ENCODE results near the gene ICAM1.

Gene ICAM1

DNA sequence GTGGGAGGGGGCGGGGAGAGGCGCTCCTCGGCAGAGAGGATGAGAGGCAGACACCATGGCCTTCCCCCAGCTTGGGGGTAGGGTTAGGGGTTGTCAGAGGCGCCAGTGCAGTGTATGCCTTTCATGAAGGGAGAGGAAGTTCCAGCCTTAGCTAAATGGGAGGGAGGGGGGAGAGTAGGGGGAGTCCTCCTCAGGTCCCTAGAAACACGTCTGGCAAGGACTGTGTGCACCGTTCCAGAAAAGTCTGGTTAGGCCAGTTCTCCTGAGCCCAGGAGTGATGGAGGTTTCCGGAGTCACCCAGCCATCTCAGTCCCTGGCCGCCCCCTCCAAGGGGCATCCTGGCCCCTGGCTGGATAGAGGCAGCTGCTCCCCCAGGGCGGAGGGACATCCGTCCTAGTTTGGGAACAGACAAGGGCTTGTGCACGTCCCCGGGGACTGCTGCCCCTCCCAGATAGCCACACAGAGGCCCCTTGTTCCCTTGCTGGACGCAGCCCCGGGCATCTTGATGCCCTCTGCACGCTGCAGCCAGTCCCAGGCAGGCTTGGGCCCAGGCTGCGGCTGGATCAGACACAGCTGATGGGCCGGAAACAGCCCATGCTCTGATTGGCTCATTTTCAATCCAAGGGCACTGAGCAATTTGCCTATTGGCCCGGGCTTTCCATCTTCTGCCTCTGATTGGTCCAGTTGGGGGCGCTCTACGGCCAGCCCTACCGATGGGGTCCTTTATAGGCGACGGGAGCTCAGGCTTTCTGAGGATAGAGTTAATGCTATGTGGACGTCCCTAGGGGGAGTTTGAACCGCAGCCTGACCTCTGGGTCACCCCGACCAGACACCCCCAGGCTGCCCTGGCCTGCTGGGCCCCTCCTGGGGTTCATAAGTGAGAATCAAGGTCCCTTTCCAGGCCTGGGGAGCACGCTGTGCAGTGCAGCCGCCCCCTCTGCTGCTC is 43.6 kb upstream of the ICAM1 start:
- TF ChIP-seq, protein P1, sequence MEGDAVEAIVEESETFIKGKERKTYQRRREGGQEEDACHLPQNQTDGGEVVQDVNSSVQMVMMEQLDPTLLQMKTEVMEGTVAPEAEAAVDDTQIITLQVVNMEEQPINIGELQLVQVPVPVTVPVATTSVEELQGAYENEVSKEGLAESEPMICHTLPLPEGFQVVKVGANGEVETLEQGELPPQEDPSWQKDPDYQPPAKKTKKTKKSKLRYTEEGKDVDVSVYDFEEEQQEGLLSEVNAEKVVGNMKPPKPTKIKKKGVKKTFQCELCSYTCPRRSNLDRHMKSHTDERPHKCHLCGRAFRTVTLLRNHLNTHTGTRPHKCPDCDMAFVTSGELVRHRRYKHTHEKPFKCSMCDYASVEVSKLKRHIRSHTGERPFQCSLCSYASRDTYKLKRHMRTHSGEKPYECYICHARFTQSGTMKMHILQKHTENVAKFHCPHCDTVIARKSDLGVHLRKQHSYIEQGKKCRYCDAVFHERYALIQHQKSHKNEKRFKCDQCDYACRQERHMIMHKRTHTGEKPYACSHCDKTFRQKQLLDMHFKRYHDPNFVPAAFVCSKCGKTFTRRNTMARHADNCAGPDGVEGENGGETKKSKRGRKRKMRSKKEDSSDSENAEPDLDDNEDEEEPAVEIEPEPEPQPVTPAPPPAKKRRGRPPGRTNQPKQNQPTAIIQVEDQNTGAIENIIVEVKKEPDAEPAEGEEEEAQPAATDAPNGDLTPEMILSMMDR (IDR thresholded peaks at IDR 0.05): no peak

DNA sequence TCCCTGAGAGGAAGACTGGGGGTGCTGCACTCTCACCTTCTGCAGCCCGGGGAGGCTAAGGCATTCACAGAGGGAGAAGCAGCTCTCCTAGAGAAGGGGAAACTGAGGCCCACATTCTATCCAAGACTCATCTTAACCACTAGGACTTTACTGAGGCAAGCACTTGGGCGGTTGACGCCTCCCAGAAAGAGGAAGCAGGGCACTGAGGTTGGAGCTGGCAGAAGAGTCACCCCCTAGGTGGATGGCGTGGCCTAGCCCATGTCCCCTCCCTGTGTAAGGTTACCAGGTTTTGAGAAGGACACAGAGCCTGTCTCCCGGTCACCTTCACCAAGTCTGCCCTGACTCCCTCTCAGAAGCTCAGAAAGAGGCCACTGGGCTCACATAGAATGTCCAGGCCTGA is 42.5 kb upstream of the ICAM1 start:
- TF ChIP-seq, protein P1 (IDR thresholded peaks at IDR 0.05): no peak

- TF ChIP-seq, protein P1 (IDR thresholded peaks at IDR 0.05): peak; percentile 31; the same call in 1 of the 2 replicates
Measured at GRCh38 chr19:10228920-10229319, 42.0 kb upstream of the ICAM1 start.

GRCh38 chr19:10230173-10230860 is 40.6 kb upstream of the ICAM1 start:
- TF ChIP-seq, protein P1 (IDR thresholded peaks at IDR 0.05): no peak

DNA sequence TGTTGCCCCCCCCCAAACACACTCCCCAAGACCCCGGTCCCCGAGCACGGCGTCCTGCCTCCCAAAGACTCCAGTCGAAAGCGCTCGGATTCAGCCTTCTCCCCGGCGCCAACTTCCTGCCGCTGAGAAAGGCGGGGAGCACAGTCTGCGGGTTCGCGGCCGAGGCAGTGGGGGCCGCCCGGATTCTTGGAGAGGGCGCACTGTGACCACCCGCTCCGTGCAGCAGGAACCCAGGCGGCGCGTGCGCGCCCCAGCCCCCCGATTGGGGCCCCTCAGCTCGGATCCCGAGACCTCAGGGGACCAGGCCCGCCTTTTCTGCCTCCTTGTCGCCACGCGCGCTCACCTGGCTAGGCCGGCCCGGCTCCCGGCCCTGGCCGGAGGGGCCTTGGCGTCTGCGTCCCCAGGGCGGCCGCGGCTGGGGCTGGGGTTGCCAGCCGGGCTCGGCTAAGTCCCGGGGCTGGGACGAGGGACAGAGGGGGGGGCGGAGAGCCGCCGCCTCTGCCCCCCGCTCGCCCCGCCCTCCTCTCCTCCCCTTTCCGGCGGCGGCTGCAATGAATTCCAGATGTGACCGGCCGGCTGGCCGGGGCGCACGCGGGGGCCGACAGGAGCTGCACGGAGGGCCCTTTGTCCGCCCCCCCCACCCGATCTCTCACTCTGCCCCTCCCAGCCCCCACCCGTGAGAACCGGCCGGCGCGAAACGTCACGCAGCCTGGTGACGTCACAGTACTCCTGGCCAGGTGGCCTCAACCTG is 39.9 kb upstream of the ICAM1 start, which contains the start of gene S1PR2:
TSS of gene S1PR2 (minus strand) at position 471 of the 751 bp plus-strand sequence. CDS start 6,426 bp downstream, outside the sequence.
- TF ChIP-seq, protein P1 (IDR thresholded peaks at IDR 0.05): no peak

GRCh38 chr19:10231612-10232228 is 39.2 kb upstream of the ICAM1 start:
- TF ChIP-seq, protein P1 (IDR thresholded peaks at IDR 0.05): no peak

DNA sequence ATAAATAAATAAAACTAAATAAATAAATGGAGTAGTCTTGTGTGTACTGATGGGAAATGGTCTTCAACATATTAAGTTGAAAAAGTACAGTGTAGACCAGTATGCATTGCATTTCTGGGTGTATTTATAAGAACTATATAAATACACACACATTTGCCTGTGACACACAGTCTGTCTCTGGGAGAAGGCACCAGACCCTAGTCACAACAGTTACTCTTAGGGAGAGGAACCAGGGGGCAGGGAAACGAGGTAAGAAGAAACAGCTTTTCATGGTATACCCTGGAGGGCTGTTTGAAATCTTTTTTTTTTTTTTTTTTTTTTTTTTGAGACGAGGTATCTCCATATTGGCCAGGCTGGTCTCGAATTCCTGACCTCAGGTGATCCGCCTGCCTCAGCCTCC is 37.0 kb upstream of the ICAM1 start:
- TF ChIP-seq, protein P1 (IDR thresholded peaks at IDR 0.05): no peak

Measured in LNCAP (cell line).